Glutamatergic neuron (in vitro differentiated cells): ENCODE results near the gene ANOS1. TPM values are rescaled to one million over a fixed set of nuclear protein-coding genes. Genes with fewer than 3 reads are reported as not detected.

Source experiments
- DNase-seq: peaks from one replicate; pipeline ENCODE4 v3.0.0; 2022
- H3K27ac Mint-ChIP-seq: one replicate; pipeline ENCODE4 v1.8.0; 2020; ENCODE audit warnings: mild to moderate bottlenecking, mixed read lengths, inconsistent platforms; ENCODE audit not compliant: unreplicated experiment
- H3K27me3 Mint-ChIP-seq: one replicate; pipeline ENCODE4 v1.8.0; 2020; ENCODE audit warnings: mild to moderate bottlenecking, moderate library complexity, mixed read lengths, inconsistent platforms; ENCODE audit not compliant: unreplicated experiment
- H3K36me3 Mint-ChIP-seq: one replicate; pipeline ENCODE4 v1.8.0; 2020; ENCODE audit warnings: mild to moderate bottlenecking, mixed read lengths, inconsistent platforms; ENCODE audit not compliant: unreplicated experiment
- H3K4me1 Mint-ChIP-seq: one replicate; pipeline ENCODE4 v1.8.0; 2020; ENCODE audit warnings: mild to moderate bottlenecking, low read depth, mixed read lengths, inconsistent platforms; ENCODE audit not compliant: unreplicated experiment
- H3K4me3 Mint-ChIP-seq: one replicate; pipeline ENCODE4 v1.8.0; 2020; ENCODE audit warnings: mild to moderate bottlenecking, mixed read lengths, inconsistent platforms; ENCODE audit not compliant: unreplicated experiment
- H3K9me3 Mint-ChIP-seq: one replicate; pipeline ENCODE4 v1.8.0; 2020; ENCODE audit warnings: mild to moderate bottlenecking, moderate library complexity, mixed read lengths, inconsistent platforms; ENCODE audit not compliant: unreplicated experiment
- total RNA-seq: library from RNA; stranded (reverse); fragmentation: NEBNext Ultra II Directional; extraction: Animal tissue kit (Norgen Biotek cat#: 25700); gene quantifications from one replicate; pipeline ENCODE4 v1.2.1, GENCODE V29; 2021; ENCODE audit not compliant: unreplicated experiment
- TF ChIP-seq, protein P1 (sequence below): fragments of 200-600 bp; sonication (generic); IDR thresholded peaks from one replicate; pipeline ENCODE4 v1.5.0; 2021; ENCODE audit not compliant: partially characterized antibody, unreplicated experiment

The ANOS1 gene
- total RNA-seq, 1 donor from 2014 or later = 1.0 TPM

DNA sequence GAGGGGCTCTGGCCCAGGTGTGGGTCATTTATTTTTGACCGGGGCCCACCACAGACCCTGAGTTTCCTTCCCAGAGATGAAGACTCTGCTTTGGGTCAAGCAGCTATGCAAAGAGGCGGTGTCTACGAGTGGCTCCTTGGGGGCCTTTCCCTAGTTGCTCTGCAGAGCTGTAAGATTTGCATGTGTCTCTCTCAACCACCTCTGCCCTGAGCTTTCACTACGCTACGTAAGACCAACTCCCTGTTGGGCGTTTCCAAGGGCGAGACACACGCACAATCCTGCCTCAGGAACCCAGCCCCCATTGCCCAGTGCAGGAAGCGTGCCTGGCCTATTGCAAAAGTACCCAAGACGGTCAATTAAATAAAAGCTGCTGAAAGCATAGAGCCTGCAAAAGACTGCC, 10.0 kb upstream of the ANOS1 start:
- no peak overlapping the region for H3K4me3 Mint-ChIP-seq
- H3K27me3 Mint-ChIP-seq = peaks cover 1% of the 10 kb centered on the region
- H3K36me3 Mint-ChIP-seq = no peaks in the 10 kb centered on the region
- H3K4me1 Mint-ChIP-seq = no peaks in the 10 kb centered on the region
- DNase-seq = no peak
- TF ChIP-seq, protein P1, sequence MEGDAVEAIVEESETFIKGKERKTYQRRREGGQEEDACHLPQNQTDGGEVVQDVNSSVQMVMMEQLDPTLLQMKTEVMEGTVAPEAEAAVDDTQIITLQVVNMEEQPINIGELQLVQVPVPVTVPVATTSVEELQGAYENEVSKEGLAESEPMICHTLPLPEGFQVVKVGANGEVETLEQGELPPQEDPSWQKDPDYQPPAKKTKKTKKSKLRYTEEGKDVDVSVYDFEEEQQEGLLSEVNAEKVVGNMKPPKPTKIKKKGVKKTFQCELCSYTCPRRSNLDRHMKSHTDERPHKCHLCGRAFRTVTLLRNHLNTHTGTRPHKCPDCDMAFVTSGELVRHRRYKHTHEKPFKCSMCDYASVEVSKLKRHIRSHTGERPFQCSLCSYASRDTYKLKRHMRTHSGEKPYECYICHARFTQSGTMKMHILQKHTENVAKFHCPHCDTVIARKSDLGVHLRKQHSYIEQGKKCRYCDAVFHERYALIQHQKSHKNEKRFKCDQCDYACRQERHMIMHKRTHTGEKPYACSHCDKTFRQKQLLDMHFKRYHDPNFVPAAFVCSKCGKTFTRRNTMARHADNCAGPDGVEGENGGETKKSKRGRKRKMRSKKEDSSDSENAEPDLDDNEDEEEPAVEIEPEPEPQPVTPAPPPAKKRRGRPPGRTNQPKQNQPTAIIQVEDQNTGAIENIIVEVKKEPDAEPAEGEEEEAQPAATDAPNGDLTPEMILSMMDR = no peak
- H3K27ac Mint-ChIP-seq = no peak overlapping the region
- no peaks in the 10 kb centered on the region for H3K9me3 Mint-ChIP-seq

DNA sequence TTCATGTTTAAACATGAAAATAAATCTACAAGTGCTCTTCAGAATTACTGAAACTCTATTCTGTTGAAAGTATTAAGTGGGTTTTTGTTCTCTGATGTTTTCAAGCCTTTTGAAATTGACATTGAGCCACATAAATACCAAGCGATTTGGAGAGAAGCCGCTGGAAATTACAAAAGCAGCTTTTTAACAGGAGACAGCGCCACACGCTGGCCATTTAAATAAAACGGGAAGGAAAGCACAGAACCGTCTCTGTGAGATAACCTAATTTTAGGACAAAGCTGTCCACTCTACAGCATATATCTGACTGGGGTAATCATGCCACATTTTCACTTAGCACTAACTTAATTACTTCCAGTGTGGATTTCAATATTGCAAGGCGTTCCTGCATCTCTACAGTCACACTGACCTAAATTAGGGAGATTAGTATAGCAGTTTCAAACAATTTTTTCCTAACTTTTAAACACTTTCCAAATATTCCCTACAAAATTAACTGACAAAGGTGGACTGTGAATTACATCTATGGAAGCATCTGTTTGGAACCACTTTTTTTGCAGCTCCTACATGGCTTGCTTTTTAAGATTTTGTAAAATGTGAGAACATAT, 6.8 kb upstream of the ANOS1 start:
- Mint-ChIP-seq H3K9me3 (no peaks in the 10 kb centered on the region), H3K36me3 (no peaks in the 10 kb centered on the region), H3K4me1 (no peaks in the 10 kb centered on the region), H3K27ac (no peak overlapping the region), H3K4me3 (no peak overlapping the region), H3K27me3 (no peaks in the 10 kb centered on the region)
- TF ChIP-seq, protein P1 = peak; percentile 52
- DNase-seq = peak; percentile 59

DNA sequence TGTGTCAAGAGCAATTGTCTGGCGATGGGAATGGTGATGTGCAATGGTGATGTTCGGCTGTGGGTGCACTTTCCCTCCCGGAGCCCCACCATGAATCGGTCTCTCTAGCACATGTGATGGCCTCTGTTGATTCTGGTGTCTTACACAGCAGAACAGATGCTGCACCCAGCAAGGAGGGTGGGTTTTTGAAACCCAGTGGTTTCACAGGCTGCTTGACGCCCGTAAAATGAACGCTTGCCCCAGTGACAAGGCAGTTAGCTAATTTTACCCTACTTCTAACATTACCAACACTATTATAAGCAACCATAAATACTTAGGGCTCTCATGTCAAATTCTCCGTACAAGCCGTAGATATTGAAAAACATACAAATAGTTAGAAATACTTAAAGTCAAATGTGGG, 5.9 kb upstream of the ANOS1 start:
- Mint-ChIP-seq H3K9me3 (no peaks in the 10 kb centered on the region), H3K36me3 (no peaks in the 10 kb centered on the region), H3K4me3 (no peak overlapping the region), H3K4me1 (no peaks in the 10 kb centered on the region), H3K27ac (no peak overlapping the region), H3K27me3 (peaks cover 2% of the 10 kb centered on the region)
- no peak for DNase-seq
- TF ChIP-seq, protein P1 = no peak

DNA sequence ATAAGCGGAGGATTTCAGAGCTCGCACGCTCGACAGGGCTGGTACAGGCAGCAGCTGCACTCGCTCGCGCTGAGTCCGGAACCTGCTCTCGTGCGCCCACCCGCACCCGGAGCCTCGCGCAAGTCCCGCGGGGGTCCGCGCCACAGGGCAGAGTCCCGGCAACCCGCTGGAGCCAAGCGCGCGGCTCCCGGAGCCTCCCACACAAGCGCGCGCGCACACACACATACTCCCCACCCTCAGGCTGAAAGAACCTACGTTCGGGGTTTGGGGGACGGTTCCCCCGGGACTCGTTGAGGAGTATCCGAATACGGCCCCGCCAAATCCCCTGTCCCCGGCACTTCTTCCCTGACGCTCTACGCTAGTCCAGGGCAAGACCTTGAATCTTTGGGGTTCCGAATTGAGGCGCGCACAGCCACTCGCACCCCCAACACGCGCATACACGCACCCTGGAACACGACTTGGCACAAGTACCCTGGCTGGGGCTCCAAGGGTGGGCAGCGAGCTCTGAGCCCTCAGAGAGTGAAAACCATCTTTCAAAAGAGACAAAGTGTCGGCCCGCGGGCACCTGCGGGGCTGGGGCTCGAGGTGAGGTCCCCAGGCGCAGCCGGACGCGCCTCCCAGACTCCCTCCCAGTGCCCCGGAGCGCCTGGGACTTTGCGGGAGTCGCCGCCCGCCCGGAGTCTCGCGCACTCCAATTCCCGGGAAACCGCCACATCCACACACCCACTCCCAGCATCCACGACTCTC, 952 bp downstream of the ANOS1 start:
- no peaks in the 10 kb centered on the region for H3K4me1 Mint-ChIP-seq
- TF ChIP-seq, protein P1 = no peak
- peak overlapping the region; percentile 82 for H3K4me3 Mint-ChIP-seq
- H3K27me3 Mint-ChIP-seq = peaks cover 6% of the 10 kb centered on the region
- peaks cover 1% of the 10 kb centered on the region for H3K9me3 Mint-ChIP-seq
- DNase-seq = peak; percentile 28
- no peaks in the 10 kb centered on the region for H3K36me3 Mint-ChIP-seq
- H3K27ac Mint-ChIP-seq = no peak overlapping the region

DNA sequence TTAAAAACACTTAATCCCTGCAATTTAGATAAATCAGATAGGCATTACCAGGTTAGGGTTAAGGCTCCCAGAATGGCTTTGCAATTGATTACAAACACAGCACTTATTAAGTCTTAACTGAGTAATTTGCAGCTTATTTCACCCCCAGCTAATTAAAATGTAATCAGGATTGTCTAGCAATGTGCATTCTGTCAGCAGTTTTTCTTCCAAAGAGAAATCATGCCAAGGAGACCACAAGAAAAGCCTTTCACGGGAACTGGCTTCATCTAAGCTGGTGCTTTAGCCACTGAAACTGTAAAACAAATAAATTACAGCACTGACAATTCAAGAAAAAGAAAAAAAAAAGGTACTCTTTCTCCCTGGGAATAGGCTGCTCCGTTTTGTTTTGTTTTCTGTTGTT, 2.1 kb downstream of the ANOS1 start:
- TF ChIP-seq, protein P1 = no peak
- no peaks in the 10 kb centered on the region for H3K4me1 Mint-ChIP-seq
- no peaks in the 10 kb centered on the region for H3K36me3 Mint-ChIP-seq
- DNase-seq = no peak
- peaks cover 6% of the 10 kb centered on the region for H3K27me3 Mint-ChIP-seq
- no peak overlapping the region for H3K4me3 Mint-ChIP-seq
- peaks cover 1% of the 10 kb centered on the region for H3K9me3 Mint-ChIP-seq
- H3K27ac Mint-ChIP-seq = no peak overlapping the region
